ENCODE data around the gene NES. TPM values are rescaled to one million over a fixed set of nuclear protein-coding genes. Genes with fewer than 3 reads are reported as not detected.
"Not testable (repeated sequence)": the region's sequence is repeated elsewhere in the genome, so short reads cannot be mapped to it uniquely, and the experiment has no call there.

The NES gene
- total RNA-seq, 4 donors from 2014 or later: 13.9 to 34.3 (median 23.9) TPM

GRCh38 chr1:156638189-156638985 lies 38.8 kb downstream of the NES start:
- Histone ChIP-seq H3K27me3 (peaks cover 98% of the 10 kb centered on the region), H3K4me3 (no peak overlapping the region), H3K9me3 (no peaks in the 10 kb centered on the region), H3K4me1 (peaks cover 0 to 21% (median 11%) of the 10 kb centered on the region in 3 donors), H3K36me3 (no peaks in the 10 kb centered on the region), H3K27ac (no peak overlapping the region)
- no peak for TF ChIP-seq EP300 (IDR thresholded peaks at IDR 0.05)
- TF ChIP-seq POLR2A (IDR thresholded peaks at IDR 0.05): no peak
- no peak for TF ChIP-seq POLR2AphosphoS5 (IDR thresholded peaks at IDR 0.05)
- TF ChIP-seq CTCF (IDR thresholded peaks at IDR 0.05): no peak
- 43 to 77% methylated on average over 3 to 5 of the region's 8 CpGs for WGBS, 2 donors (ENCODE audit: low coverage in 1 of 2)
- ATAC-seq: no peak

- TF ChIP-seq EP300 (IDR thresholded peaks at IDR 0.05) (no peak), POLR2A (IDR thresholded peaks at IDR 0.05) (no peak), CTCF (IDR thresholded peaks at IDR 0.05) (no peak), POLR2AphosphoS5 (IDR thresholded peaks at IDR 0.05) (no peak)
- no peaks in the 10 kb centered on the region for H3K4me1 ChIP-seq
- no peak overlapping the region for H3K4me3 ChIP-seq
- peaks cover 98% of the 10 kb centered on the region for H3K27me3 ChIP-seq
- ATAC-seq: no peak
- no peak overlapping the region for H3K27ac ChIP-seq
- no peaks in the 10 kb centered on the region for H3K9me3 ChIP-seq
- no peaks in the 10 kb centered on the region for H3K36me3 ChIP-seq
- 48% methylated on average over 3 of the region's 3 CpGs; no CpG with 5 or more reads in 1 of the 2 donors for WGBS, 2 donors (ENCODE audit: low coverage in 1 of 2)
These were observed 44.9 kb downstream of the NES start for GRCh38 chr1:156632355-156632754.

- H3K27me3 ChIP-seq: peaks cover 98% of the 10 kb centered on the region
- not testable (repeated sequence) for H3K36me3 ChIP-seq, H3K4me3 ChIP-seq, H3K27ac ChIP-seq, H3K9me3 ChIP-seq, H3K4me1 ChIP-seq, ATAC-seq
- WGBS, 2 donors (ENCODE audit: low coverage in 1 of 2): 45 to 52% methylated on average over 7 to 8 of the region's 9 CpGs
These were observed 46.1 kb downstream of the NES start for GRCh38 chr1:156631152-156631551.

- H3K36me3 ChIP-seq: no peaks in the 10 kb centered on the region
- H3K27me3 ChIP-seq: peaks cover 99% of the 10 kb centered on the region
- ATAC-seq: no peak
- no peaks in the 10 kb centered on the region for H3K9me3 ChIP-seq
- WGBS, 2 donors (ENCODE audit: low coverage in 1 of 2): 44 to 74% methylated on average over 3 to 8 of the region's 8 CpGs
- H3K27ac ChIP-seq: no peak overlapping the region
- H3K4me3 ChIP-seq: no peak overlapping the region
- no peak for TF ChIP-seq POLR2AphosphoS5 (IDR thresholded peaks at IDR 0.05)
- TF ChIP-seq EP300 (IDR thresholded peaks at IDR 0.05): no peak
- no peak for TF ChIP-seq POLR2A (IDR thresholded peaks at IDR 0.05)
- no peak for TF ChIP-seq CTCF (IDR thresholded peaks at IDR 0.05)
- peaks cover 0 to 12% (median 8%) of the 10 kb centered on the region in 3 donors for H3K4me1 ChIP-seq
These were observed 47.3 kb downstream of the NES start for GRCh38 chr1:156629823-156630449.

GRCh38 chr1:156627313-156627880 lies 49.8 kb downstream of the NES start:
- Histone ChIP-seq H3K4me3 (no peak overlapping the region), H3K36me3 (no peaks in the 10 kb centered on the region), H3K4me1 (peaks cover 0 to 31% (median 22%) of the 10 kb centered on the region in 3 donors), H3K9me3 (no peaks in the 10 kb centered on the region), H3K27ac (no peak overlapping the region), H3K27me3 (peaks cover 98% of the 10 kb centered on the region)
- WGBS, 2 donors (ENCODE audit: low coverage in 1 of 2): 61 to 100% methylated on average over 1 to 2 of the region's 2 CpGs
- no peak for ATAC-seq
- peak; percentile 30 to 67 (median 56) for TF ChIP-seq CTCF (IDR thresholded peaks at IDR 0.05)
- TF ChIP-seq EP300 (IDR thresholded peaks at IDR 0.05): no peak
- no peak for TF ChIP-seq POLR2AphosphoS5 (IDR thresholded peaks at IDR 0.05)
- no peak for TF ChIP-seq POLR2A (IDR thresholded peaks at IDR 0.05)
